CD14-positive monocyte (primary cell): ENCODE data around the gene TREM1. TPM values are rescaled to one million over a fixed set of nuclear protein-coding genes. Genes with fewer than 3 reads are reported as not detected.
"Not testable (repeated sequence)": the region's sequence is repeated elsewhere in the genome, so short reads cannot be mapped to it uniquely, and the experiment has no call there.

Source experiments
- DNase-seq, 3 donors: peaks; one replicate each; pipeline ENCODE4 v3.0.0-alpha.2; 2011 to 2022
- H2AFZ ChIP-seq: 2 replicates; pipeline ENCODE4 v1.6.0; 2012; ENCODE audit warnings: mild to moderate bottlenecking, low read depth, low read length, inconsistent platforms; ENCODE audit not compliant: insufficient read depth, poor library complexity, severe bottlenecking
- H3K27ac ChIP-seq, 2 donors: 1 replicate in 1 of 2; 2 replicates in 1 of 2; pipeline ENCODE4 v1.5.1; 2012 to 2013; ENCODE audit warnings: low read length in 2 of 2, control low read depth in 1 of 2, inconsistent platforms in 1 of 2, low read depth in 1 of 2, mild to moderate bottlenecking in 1 of 2
- H3K27me3 ChIP-seq, 2 donors: one replicate each; pipeline versions ENCODE4 v1.6.0 to v1.6.1; 2011 to 2013; ENCODE audit warnings: low read length in 2 of 2; ENCODE audit not compliant: control insufficient read depth in 2 of 2, insufficient read depth in 2 of 2
- H3K36me3 ChIP-seq, 2 donors: replicated peaks in 1 of 2; 1 replicate in 1 of 2; 2 replicates in 1 of 2; pipeline versions ENCODE4 v1.5.1 to v1.6.1; 2012 to 2013; ENCODE audit warnings: low read length in 2 of 2, control low read depth in 1 of 2, inconsistent platforms in 1 of 2, mild to moderate bottlenecking in 1 of 2; ENCODE audit not compliant: insufficient read depth in 2 of 2, control insufficient read depth in 1 of 2
- H3K4me1 ChIP-seq, 2 donors: 1 replicate in 1 of 2; 2 replicates in 1 of 2; pipeline versions ENCODE4 v1.5.1 to v1.6.1; 2012 to 2013; ENCODE audit warnings: low read length in 2 of 2, control low read depth in 1 of 2, inconsistent platforms in 1 of 2, mild to moderate bottlenecking in 1 of 2, moderate library complexity in 1 of 2; ENCODE audit not compliant: insufficient read depth in 2 of 2, control insufficient read depth in 1 of 2
- H3K4me2 ChIP-seq: replicated peaks from 2 replicates; pipeline ENCODE3; 2012; ENCODE audit warnings: low read length, moderate library complexity, mild to moderate bottlenecking; ENCODE audit not compliant: poor library complexity, severe bottlenecking; ENCODE audit errors: extremely low read depth
- H3K4me3 ChIP-seq, 3 experiments: fragments of 200-600 bp in 1 of 3; sonication (generic) in 1 of 3; replicated peaks in 1 of 3; 1 replicate in 2 of 3; 2 replicates in 1 of 3; pipeline ENCODE4 v1.5.1; 2011 to 2013; ENCODE audit warnings: low read length in 3 of 3, mild to moderate bottlenecking in 3 of 3, control low read depth in 2 of 3, low read depth in 2 of 3, inconsistent platforms in 1 of 3, moderate library complexity in 1 of 3
- H3K79me2 ChIP-seq: 2 replicates; pipeline ENCODE4 v1.6.0; 2012; ENCODE audit warnings: mild to moderate bottlenecking, control low read depth, inconsistent platforms, low read length, moderate library complexity; ENCODE audit not compliant: insufficient read depth
- H3K9ac ChIP-seq: 2 replicates; pipeline ENCODE4 v1.6.0; 2017; ENCODE audit warnings: low read length, mild to moderate bottlenecking; ENCODE audit not compliant: insufficient read depth, poor library complexity, severe bottlenecking
- H3K9me3 ChIP-seq, 2 donors: replicated peaks in 1 of 2; 1 replicate in 1 of 2; 2 replicates in 1 of 2; pipeline versions ENCODE4 v1.5.1 to v1.6.1; 2012 to 2013; ENCODE audit warnings: low read length in 2 of 2, control low read depth in 1 of 2; ENCODE audit not compliant: control insufficient read depth in 1 of 2, insufficient read depth in 1 of 2
- H4K20me1 ChIP-seq: 2 replicates; pipeline ENCODE4 v1.6.0; 2012; ENCODE audit warnings: mild to moderate bottlenecking, low read length, control low read depth, moderate library complexity; ENCODE audit not compliant: insufficient read depth
- H3K27ac Mint-ChIP-seq, 7 donors: one replicate each; pipeline ENCODE4 v1.8.0; 2020; ENCODE audit warnings: mild to moderate bottlenecking in 7 of 7, mixed read lengths in 7 of 7, moderate library complexity in 6 of 7, inconsistent platforms in 2 of 7
- H3K27me3 Mint-ChIP-seq, 3 donors: one replicate each; pipeline ENCODE4 v1.8.0; 2021 to 2022; ENCODE audit warnings: low read depth in 3 of 3, mild to moderate bottlenecking in 3 of 3, mixed read lengths in 3 of 3, moderate library complexity in 3 of 3, inconsistent platforms in 1 of 3
- H3K36me3 Mint-ChIP-seq, 2 donors: one replicate each; pipeline ENCODE4 v1.8.0; 2020; ENCODE audit warnings: mixed read lengths in 2 of 2, inconsistent platforms in 1 of 2, mild to moderate bottlenecking in 1 of 2
- H3K4me1 Mint-ChIP-seq: one replicate; pipeline ENCODE4 v1.8.0; 2020; ENCODE audit warnings: mild to moderate bottlenecking, mixed read lengths
- H3K4me3 Mint-ChIP-seq, 2 donors: one replicate each; pipeline ENCODE4 v1.8.0; 2020; ENCODE audit warnings: mild to moderate bottlenecking in 2 of 2, mixed read lengths in 2 of 2, moderate library complexity in 1 of 2
- H3K9me3 Mint-ChIP-seq, 7 donors: one replicate each; pipeline ENCODE4 v1.8.0; 2020 to 2022; ENCODE audit warnings: mixed read lengths in 7 of 7, mild to moderate bottlenecking in 6 of 7, moderate library complexity in 6 of 7, inconsistent platforms in 2 of 7
- WGBS: methylation state at CpG from one replicate; pipeline ENCODE4 v1.1.5; 2013; ENCODE audit warnings: missing lambda C conversion rate; ENCODE audit not compliant: insufficient coverage; 5-methylcytosine and 5-hydroxymethylcytosine counted together
- intact Hi-C, 2 donors: fragments of 100-400 bp; cut with micrococcal nuclease; formaldehyde crosslinking; loops; one replicate each; pipeline versions ENCODE4 v1.15.0 to v1.15.1; 2023
- polyA plus RNA-seq, 3 donors: library from polyadenylated mRNA; depleted of rRNA in 1 of 3; unstranded in 2 of 3; stranded (reverse) in 1 of 3; fragments of 300-500 nt in 2 of 3; fragments of >200 nt in 1 of 3; fragmentation: Illumina TruSeq in 2 of 3; gene quantifications; 1 replicate in 2 of 3; 2 replicates in 1 of 3; pipeline ENCODE4 v1.2.3, GENCODE V29; 2012 to 2021
- TF ChIP-seq, protein P1 (sequence below): fragments of 200-600 bp; IDR thresholded peaks from one replicate; pipeline ENCODE4 v1.8.0; 2022; ENCODE audit warnings: antibody characterized with exemption, mild to moderate bottlenecking

The TREM1 gene
- polyA plus RNA-seq, 3 donors = 175 to 303 (median 240) TPM

DNA sequence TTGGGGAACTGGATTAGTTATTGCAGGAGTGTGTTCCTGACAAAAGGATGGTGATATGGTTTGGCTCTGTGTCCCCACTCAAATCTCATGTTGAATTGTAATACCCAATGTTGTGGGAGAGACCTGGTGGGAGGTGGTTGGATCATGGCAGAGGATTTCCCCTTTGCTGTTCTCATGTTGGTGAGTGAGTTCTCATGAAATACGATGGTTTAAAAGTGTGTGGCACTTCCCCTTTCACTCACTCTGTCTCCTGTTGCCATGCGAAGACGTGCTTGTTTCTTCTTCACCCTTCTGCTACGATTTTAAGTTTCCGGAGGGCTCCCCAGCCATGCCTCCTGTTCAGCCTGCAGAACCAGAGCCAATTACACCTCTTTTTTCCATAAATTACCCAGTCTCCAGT, 16.2 kb upstream of the TREM1 start:
- no peaks in the 10 kb centered on the region for H4K20me1 ChIP-seq
- peaks cover 0 to 11% (median 2%) of the 10 kb centered on the region in 7 donors for H3K9me3 Mint-ChIP-seq
- peak overlapping the region; percentile 57 to 69 for H3K27ac ChIP-seq
- H3K9me3 ChIP-seq = no peaks in the 10 kb centered on the region
- no peak overlapping the region for H3K9ac ChIP-seq
- intact Hi-C loops = no loop called here
- no peaks in the 10 kb centered on the region for H3K36me3 ChIP-seq
- H3K36me3 Mint-ChIP-seq = peaks cover 0 to 5% of the 10 kb centered on the region in 2 donors
- TF ChIP-seq, protein P1, sequence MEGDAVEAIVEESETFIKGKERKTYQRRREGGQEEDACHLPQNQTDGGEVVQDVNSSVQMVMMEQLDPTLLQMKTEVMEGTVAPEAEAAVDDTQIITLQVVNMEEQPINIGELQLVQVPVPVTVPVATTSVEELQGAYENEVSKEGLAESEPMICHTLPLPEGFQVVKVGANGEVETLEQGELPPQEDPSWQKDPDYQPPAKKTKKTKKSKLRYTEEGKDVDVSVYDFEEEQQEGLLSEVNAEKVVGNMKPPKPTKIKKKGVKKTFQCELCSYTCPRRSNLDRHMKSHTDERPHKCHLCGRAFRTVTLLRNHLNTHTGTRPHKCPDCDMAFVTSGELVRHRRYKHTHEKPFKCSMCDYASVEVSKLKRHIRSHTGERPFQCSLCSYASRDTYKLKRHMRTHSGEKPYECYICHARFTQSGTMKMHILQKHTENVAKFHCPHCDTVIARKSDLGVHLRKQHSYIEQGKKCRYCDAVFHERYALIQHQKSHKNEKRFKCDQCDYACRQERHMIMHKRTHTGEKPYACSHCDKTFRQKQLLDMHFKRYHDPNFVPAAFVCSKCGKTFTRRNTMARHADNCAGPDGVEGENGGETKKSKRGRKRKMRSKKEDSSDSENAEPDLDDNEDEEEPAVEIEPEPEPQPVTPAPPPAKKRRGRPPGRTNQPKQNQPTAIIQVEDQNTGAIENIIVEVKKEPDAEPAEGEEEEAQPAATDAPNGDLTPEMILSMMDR = no peak
- peak; percentile 76 to 86 (median 80) for DNase-seq
- H3K27me3 ChIP-seq = peaks cover 0 to 2% of the 10 kb centered on the region in 2 donors
- H3K4me2 ChIP-seq = peak overlapping the region; percentile 44
- H3K4me3 Mint-ChIP-seq = peak overlapping the region; percentile 9 to 88
- H2AFZ ChIP-seq = peak overlapping the region; percentile 24
- peaks cover 22 to 41% of the 10 kb centered on the region in 2 donors for H3K4me1 ChIP-seq
- no peaks in the 10 kb centered on the region for H3K79me2 ChIP-seq
- H3K27ac Mint-ChIP-seq = peak overlapping the region; percentile 85 to 96 (median 94)
- H3K27me3 Mint-ChIP-seq = peaks cover 0 to 3% (median 0%) of the 10 kb centered on the region in 3 donors
- peaks cover 38% of the 10 kb centered on the region for H3K4me1 Mint-ChIP-seq
- H3K4me3 ChIP-seq = peak overlapping the region in 1 of 3 experiments; percentile 42
- WGBS = no CpG with 5 or more reads among the region's 5 CpGs

DNA sequence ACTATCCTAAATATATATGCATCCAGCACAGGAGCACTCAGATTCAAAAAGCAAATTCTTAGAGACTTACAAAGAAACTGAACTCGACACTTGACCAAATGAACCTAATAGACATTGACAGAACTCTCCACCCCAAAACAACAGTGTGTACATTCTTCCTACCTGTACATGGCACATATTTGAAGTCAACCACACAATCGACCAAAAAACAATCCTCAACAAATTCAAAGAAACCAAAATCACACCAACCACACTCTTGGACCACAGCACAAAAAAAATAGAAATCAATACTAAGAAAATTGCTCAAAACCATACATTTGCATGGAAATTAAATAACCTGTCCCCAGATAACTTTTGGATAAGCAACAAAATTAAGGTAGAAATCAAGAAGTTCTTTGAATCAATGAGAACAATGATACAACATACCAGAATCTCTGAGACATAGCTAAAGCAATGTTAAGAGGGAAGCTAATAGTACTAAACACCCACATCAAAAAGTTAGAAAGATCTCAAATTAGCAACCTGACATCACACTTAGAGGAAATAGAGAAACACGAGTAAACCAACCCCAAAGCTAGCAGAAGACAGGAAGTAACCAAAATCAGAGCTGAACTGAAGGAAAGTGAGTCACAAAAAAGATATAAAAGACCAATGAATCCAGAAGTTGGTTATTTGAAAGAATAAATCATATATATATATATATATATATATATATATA, 12.5 kb upstream of the TREM1 start:
- Histone ChIP-seq H2AFZ (no peak overlapping the region), H3K4me3 (peak overlapping the region in 1 of 3 experiments; percentile 26), H3K27me3 (no peaks in the 10 kb centered on the region), H3K9me3 (peaks cover 0 to 4% of the 10 kb centered on the region in 2 donors), H3K4me1 (peaks cover 22 to 34% of the 10 kb centered on the region in 2 donors), H3K4me2 (peak overlapping the region; percentile 25), H3K36me3 (no peaks in the 10 kb centered on the region), H4K20me1 (no peaks in the 10 kb centered on the region), H3K79me2 (no peaks in the 10 kb centered on the region), H3K27ac (peak overlapping the region in 1 of 2 donors; percentile 69), H3K9ac (no peak overlapping the region)
- DNase-seq = peak; percentile 72 to 81 (median 77)
- peaks cover 24% of the 10 kb centered on the region for H3K4me1 Mint-ChIP-seq
- TF ChIP-seq, protein P1 = no peak
- intact Hi-C loops = no loop called here
- peak overlapping the region; percentile 83 to 97 (median 89) for H3K27ac Mint-ChIP-seq
- H3K9me3 Mint-ChIP-seq = peaks cover 6 to 13% (median 11%) of the 10 kb centered on the region in 7 donors
- 92% methylated on average over 2 of the region's 3 CpGs for WGBS
- peak overlapping the region; percentile 32 to 56 for H3K4me3 Mint-ChIP-seq
- peaks cover 0 to 5% of the 10 kb centered on the region in 2 donors for H3K36me3 Mint-ChIP-seq
- peaks cover 0 to 4% (median 2%) of the 10 kb centered on the region in 3 donors for H3K27me3 Mint-ChIP-seq

DNA sequence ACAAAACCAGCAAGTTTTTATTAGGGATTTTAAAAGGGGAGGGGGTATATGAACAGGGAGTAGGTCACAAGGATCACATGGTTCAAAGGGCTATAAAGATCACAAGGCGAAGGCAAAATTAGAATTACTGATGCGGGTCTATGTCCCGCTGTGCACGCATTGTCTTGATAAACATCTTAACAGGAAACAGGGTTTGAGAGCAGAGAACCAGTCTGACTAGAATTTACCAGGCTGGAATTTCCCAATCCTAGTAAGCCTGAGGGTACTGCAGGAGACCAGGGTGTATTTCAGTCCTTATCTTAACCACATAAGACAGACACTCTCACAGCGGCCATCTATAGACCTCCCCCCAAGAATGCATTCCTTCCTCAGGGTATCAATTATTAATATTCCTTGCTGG, 10.8 kb upstream of the TREM1 start:
- H2AFZ ChIP-seq, H3K27me3 ChIP-seq, H3K36me3 ChIP-seq, H3K9ac ChIP-seq, H3K9me3 ChIP-seq, H3K4me3 Mint-ChIP-seq, H3K4me2 ChIP-seq, H4K20me1 ChIP-seq, H3K27ac ChIP-seq, H3K27me3 Mint-ChIP-seq, H3K4me3 ChIP-seq, H3K36me3 Mint-ChIP-seq, intact Hi-C loops, H3K79me2 ChIP-seq, DNase-seq, H3K27ac Mint-ChIP-seq: not testable (repeated sequence)
- Mint-ChIP-seq H3K4me1 (peaks cover 18% of the 10 kb centered on the region), H3K9me3 (peaks cover 6 to 13% (median 9%) of the 10 kb centered on the region in 7 donors)
- WGBS = 100% methylated on average over 1 of the region's 5 CpGs
- peaks cover 14 to 22% of the 10 kb centered on the region in 2 donors for H3K4me1 ChIP-seq
